ENCODE results near the gene LHFPL6. TPM values are rescaled to one million over a fixed set of nuclear protein-coding genes. Genes with fewer than 3 reads are reported as not detected.
A peak's percentile ranks its signal among the peaks of the same experiment; 100 is the strongest.

Gene LHFPL6
- total RNA-seq, 6 experiments from 2014 or later = 57.5 to 75.3 (median 61.4) TPM

- Mint-ChIP-seq H3K9me3 (no peaks in the 10 kb centered on the region), H3K4me3 (no peak overlapping the region), H3K27me3 (ENCODE audit: insufficient read depth) (no peaks in the 10 kb centered on the region; the same call in 1 of the 2 replicates), H3K36me3 (ENCODE audit: low read depth) (no peaks in the 10 kb centered on the region), H3K4me1 (ENCODE audit: low read depth) (no peaks in the 10 kb centered on the region), H3K27ac (no peak overlapping the region)
- DNase-seq = no peak
- TF ChIP-seq CTCF (IDR thresholded peaks at IDR 0.05) = no peak
These were observed 108.4 kb downstream of the LHFPL6 start for GRCh38 chr13:39494633-39495032.

GRCh38 chr13:39494006-39494405, 109.0 kb downstream of the LHFPL6 start:
- H3K27me3 Mint-ChIP-seq (ENCODE audit: insufficient read depth) = no peaks in the 10 kb centered on the region; the same call in 1 of the 2 replicates
- no peak for TF ChIP-seq CTCF (IDR thresholded peaks at IDR 0.05)
- no peak overlapping the region for H3K4me3 Mint-ChIP-seq
- DNase-seq = no peak
- no peak overlapping the region for H3K27ac Mint-ChIP-seq
- no peaks in the 10 kb centered on the region for H3K9me3 Mint-ChIP-seq
- peaks cover 1% of the 10 kb centered on the region; the same call in 1 of the 2 replicates for H3K4me1 Mint-ChIP-seq (ENCODE audit: low read depth)
- no peaks in the 10 kb centered on the region for H3K36me3 Mint-ChIP-seq (ENCODE audit: low read depth)

GRCh38 chr13:39490136-39490535, 112.9 kb downstream of the LHFPL6 start:
- DNase-seq = no peak
- Mint-ChIP-seq H3K9me3 (no peaks in the 10 kb centered on the region), H3K4me3 (no peak overlapping the region), H3K27me3 (ENCODE audit: insufficient read depth) (no peaks in the 10 kb centered on the region; the same call in 1 of the 2 replicates), H3K4me1 (ENCODE audit: low read depth) (peaks cover 38% of the 10 kb centered on the region), H3K36me3 (ENCODE audit: low read depth) (no peaks in the 10 kb centered on the region), H3K27ac (no peak overlapping the region)
- no peak for TF ChIP-seq CTCF (IDR thresholded peaks at IDR 0.05)

GRCh38 chr13:39486758-39487157, 116.2 kb downstream of the LHFPL6 start:
- no peak for TF ChIP-seq CTCF (IDR thresholded peaks at IDR 0.05)
- no peaks in the 10 kb centered on the region; the same call in 1 of the 2 replicates for H3K36me3 Mint-ChIP-seq (ENCODE audit: low read depth)
- peaks cover 71% of the 10 kb centered on the region for H3K4me1 Mint-ChIP-seq (ENCODE audit: low read depth)
- no peak overlapping the region for H3K27ac Mint-ChIP-seq
- no peaks in the 10 kb centered on the region for H3K9me3 Mint-ChIP-seq
- no peak for DNase-seq
- no peak overlapping the region for H3K4me3 Mint-ChIP-seq
- H3K27me3 Mint-ChIP-seq (ENCODE audit: insufficient read depth) = no peaks in the 10 kb centered on the region; the same call in 1 of the 2 replicates

GRCh38 chr13:39485314-39485700, 117.7 kb downstream of the LHFPL6 start:
- peak overlapping the region; percentile 49 for H3K4me3 Mint-ChIP-seq
- TF ChIP-seq CTCF (IDR thresholded peaks at IDR 0.05) = no peak; the same call in 1 of the 2 replicates
- peaks cover 77% of the 10 kb centered on the region for H3K4me1 Mint-ChIP-seq (ENCODE audit: low read depth)
- H3K27me3 Mint-ChIP-seq (ENCODE audit: insufficient read depth) = no peaks in the 10 kb centered on the region; the same call in 1 of the 2 replicates
- H3K9me3 Mint-ChIP-seq = no peaks in the 10 kb centered on the region
- H3K36me3 Mint-ChIP-seq (ENCODE audit: low read depth) = no peaks in the 10 kb centered on the region; the same call in 1 of the 2 replicates
- DNase-seq = peak; percentile 24
- H3K27ac Mint-ChIP-seq = peak overlapping the region; percentile 84

Measured in HFFc6 (cell line).